Lower lobe of right lung (tissue), 2 donors: ENCODE results near the gene ATXN7L1. TPM values are rescaled to one million over a fixed set of nuclear protein-coding genes. Genes with fewer than 3 reads are reported as not detected.

Source experiments
- ATAC-seq, 2 donors: fragments of 200-7000 bp; cut with Tn5 transposase; one replicate each; pipeline ENCODE4 v1.9.1; 2020 to 2022; ENCODE audit warnings: mild to moderate bottlenecking in 2 of 2, moderate library complexity in 2 of 2
- DNase-seq: peaks from one replicate; pipeline ENCODE4 v3.0.0-alpha.2; 2020
- H3K27ac ChIP-seq: fragments of 200-600 bp; one replicate; pipeline ENCODE4 v1.8.0; 2022
- H3K27me3 ChIP-seq: fragments of 200-600 bp; one replicate; pipeline ENCODE4 v1.8.0; 2022; ENCODE audit warnings: low read depth
- H3K36me3 ChIP-seq: fragments of 200-600 bp; one replicate; pipeline ENCODE4 v1.8.0; 2022; ENCODE audit warnings: mild to moderate bottlenecking
- H3K4me1 ChIP-seq: fragments of 200-600 bp; one replicate; pipeline ENCODE4 v1.8.0; 2022
- H3K4me3 ChIP-seq: fragments of 200-600 bp; one replicate; pipeline ENCODE4 v1.8.0; 2022; ENCODE audit warnings: mild to moderate bottlenecking
- H3K9me3 ChIP-seq: fragments of 200-600 bp; one replicate; pipeline ENCODE4 v1.8.0; 2022
- CTCF ChIP-seq: fragments of 200-600 bp; IDR thresholded peaks from one replicate; pipeline ENCODE4 v1.8.0; 2022; ENCODE audit warnings: antibody characterized with exemption, mild to moderate bottlenecking
- intact Hi-C: fragments of 100-400 bp; cut with DNase I; formaldehyde crosslinking; loops from one replicate; pipeline ENCODE4 v1.11.0; 2022
- total RNA-seq: library from RNA; stranded (reverse); fragmentation: NEBNext Ultra II Directional; extraction: Animal tissue kit (Norgen Biotek cat#: 25700); gene quantifications from one replicate; pipeline ENCODE4 v1.2.1, GENCODE V29; 2021
- donor health status: DM: no; HTN: yes; CAD: no; lungs with severe emphysema.

The ATXN7L1 gene
- total RNA-seq, 1 donor from 2014 or later = 17.7 TPM

GRCh38 chr7:105680505-105681187, 195.8 kb downstream of the ATXN7L1 start:
- DNase-seq (peak; percentile 64), ATAC-seq (peak; percentile 65 to 74)
- Histone ChIP-seq H3K4me3 (no peak overlapping the region), H3K36me3 (no peaks in the 10 kb centered on the region), H3K9me3 (no peaks in the 10 kb centered on the region), H3K4me1 (peaks cover 54% of the 10 kb centered on the region), H3K27me3 (no peaks in the 10 kb centered on the region), H3K27ac (peak overlapping the region; percentile 32)
- no peak for TF ChIP-seq CTCF
- intact Hi-C loops = no loop called here

GRCh38 chr7:105678811-105679495, 197.4 kb downstream of the ATXN7L1 start:
- peaks cover 61% of the 10 kb centered on the region for H3K4me1 ChIP-seq
- H3K4me3 ChIP-seq = peak overlapping the region; percentile 53

GRCh38 chr7:105677817-105678573, 198.4 kb downstream of the ATXN7L1 start:
- intact Hi-C loops = no loop called here
- DNase-seq (peak; percentile 76), ATAC-seq (peak; percentile 66 to 80)
- Histone ChIP-seq H3K4me3 (peak overlapping the region; percentile 53), H3K36me3 (no peaks in the 10 kb centered on the region), H3K27me3 (no peaks in the 10 kb centered on the region), H3K4me1 (peaks cover 70% of the 10 kb centered on the region), H3K9me3 (no peaks in the 10 kb centered on the region), H3K27ac (peak overlapping the region; percentile 80)
- TF ChIP-seq CTCF = no peak

More at GRCh38 chr7:105678811-105679495, 197.4 kb downstream of the ATXN7L1 start:
- H3K36me3 ChIP-seq = no peaks in the 10 kb centered on the region
- no peak for TF ChIP-seq CTCF
- H3K9me3 ChIP-seq = no peaks in the 10 kb centered on the region
- peak overlapping the region; percentile 80 for H3K27ac ChIP-seq
- intact Hi-C loops = no loop called here
- ATAC-seq (peak; percentile 82 to 83), DNase-seq (peak; percentile 84)
- no peaks in the 10 kb centered on the region for H3K27me3 ChIP-seq

- ATAC-seq = no peak
- peak overlapping the region; percentile 53 for H3K4me3 ChIP-seq
- TF ChIP-seq CTCF = no peak
- peak overlapping the region; percentile 80 for H3K27ac ChIP-seq
- intact Hi-C loops = no loop called here
- DNase-seq = no peak
- peaks cover 75% of the 10 kb centered on the region for H3K4me1 ChIP-seq
- no peaks in the 10 kb centered on the region for H3K9me3 ChIP-seq
- no peaks in the 10 kb centered on the region for H3K36me3 ChIP-seq
- H3K27me3 ChIP-seq = no peaks in the 10 kb centered on the region
Observed at GRCh38 chr7:105677410-105677730, 199.0 kb downstream of the ATXN7L1 start.

- H3K27me3 ChIP-seq = no peaks in the 10 kb centered on the region
- intact Hi-C loops = no loop called here
- H3K4me3 ChIP-seq = no peak overlapping the region
- H3K27ac ChIP-seq = no peak overlapping the region
- no peaks in the 10 kb centered on the region for H3K36me3 ChIP-seq
- H3K4me1 ChIP-seq = peaks cover 74% of the 10 kb centered on the region
- no peak for TF ChIP-seq CTCF
- peak; percentile 64 for DNase-seq
- no peaks in the 10 kb centered on the region for H3K9me3 ChIP-seq
- no peak for ATAC-seq
Observed at GRCh38 chr7:105675934-105676371, 200.4 kb downstream of the ATXN7L1 start.
